ENCODE results near the gene ATP2A1. TPM values are rescaled to one million over a fixed set of nuclear protein-coding genes. Genes with fewer than 3 reads are reported as not detected.
A peak's percentile ranks its signal among the peaks of the same experiment; 100 is the strongest.

ATP2A1 gene
- total and polyA plus RNA-seq, 2 of the 13 experiments (the other 11 are each of a cell fraction or from before 2014, with no cell fraction given), result 3.2 to 12.5 TPM

DNA sequence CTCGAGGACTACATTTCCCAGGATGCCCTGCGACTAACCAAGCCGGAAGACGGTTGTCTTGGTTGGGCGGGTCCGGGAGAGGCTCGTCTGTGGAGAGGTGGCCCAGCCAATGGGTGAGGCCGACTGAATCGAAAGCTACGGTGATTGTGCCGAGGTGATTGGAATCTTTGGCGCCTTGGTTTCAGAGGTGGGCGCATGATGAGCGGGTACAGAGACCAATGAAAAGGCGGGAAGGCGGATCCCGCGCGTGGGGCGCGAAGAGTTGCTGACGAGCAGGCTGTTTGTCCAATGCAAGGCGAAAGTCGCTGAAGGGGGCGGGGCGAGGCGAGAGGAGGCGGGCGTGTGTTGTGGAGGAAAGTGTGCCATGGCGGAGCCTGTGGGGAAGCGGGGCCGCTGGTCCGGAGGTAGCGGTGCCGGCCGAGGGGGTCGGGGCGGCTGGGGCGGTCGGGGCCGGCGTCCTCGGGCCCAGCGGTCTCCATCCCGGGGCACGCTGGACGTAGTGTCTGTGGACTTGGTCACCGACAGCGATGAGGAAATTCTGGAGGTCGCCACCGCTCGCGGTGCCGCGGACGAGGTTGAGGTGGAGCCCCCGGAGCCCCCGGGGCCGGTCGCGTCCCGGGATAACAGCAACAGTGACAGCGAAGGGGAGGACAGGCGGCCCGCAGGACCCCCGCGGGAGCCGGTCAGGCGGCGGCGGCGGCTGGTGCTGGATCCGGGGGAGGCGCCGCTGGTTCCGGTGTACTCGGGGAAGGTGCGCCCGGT lies 72.5 kb downstream of the ATP2A1 start, which contains the start of gene NFATC2IP (continued):
- TF ChIP-seq, protein P1, sequence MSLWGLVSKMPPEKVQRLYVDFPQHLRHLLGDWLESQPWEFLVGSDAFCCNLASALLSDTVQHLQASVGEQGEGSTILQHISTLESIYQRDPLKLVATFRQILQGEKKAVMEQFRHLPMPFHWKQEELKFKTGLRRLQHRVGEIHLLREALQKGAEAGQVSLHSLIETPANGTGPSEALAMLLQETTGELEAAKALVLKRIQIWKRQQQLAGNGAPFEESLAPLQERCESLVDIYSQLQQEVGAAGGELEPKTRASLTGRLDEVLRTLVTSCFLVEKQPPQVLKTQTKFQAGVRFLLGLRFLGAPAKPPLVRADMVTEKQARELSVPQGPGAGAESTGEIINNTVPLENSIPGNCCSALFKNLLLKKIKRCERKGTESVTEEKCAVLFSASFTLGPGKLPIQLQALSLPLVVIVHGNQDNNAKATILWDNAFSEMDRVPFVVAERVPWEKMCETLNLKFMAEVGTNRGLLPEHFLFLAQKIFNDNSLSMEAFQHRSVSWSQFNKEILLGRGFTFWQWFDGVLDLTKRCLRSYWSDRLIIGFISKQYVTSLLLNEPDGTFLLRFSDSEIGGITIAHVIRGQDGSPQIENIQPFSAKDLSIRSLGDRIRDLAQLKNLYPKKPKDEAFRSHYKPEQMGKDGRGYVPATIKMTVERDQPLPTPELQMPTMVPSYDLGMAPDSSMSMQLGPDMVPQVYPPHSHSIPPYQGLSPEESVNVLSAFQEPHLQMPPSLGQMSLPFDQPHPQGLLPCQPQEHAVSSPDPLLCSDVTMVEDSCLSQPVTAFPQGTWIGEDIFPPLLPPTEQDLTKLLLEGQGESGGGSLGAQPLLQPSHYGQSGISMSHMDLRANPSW (CRISPR knock-in tag; IDR thresholded peaks at IDR 0.05; ENCODE audit: borderline replicate concordance), result peak; percentile 76; the same call in 1 of the 2 replicates
- TF ChIP-seq REL (CRISPR knock-in tag; conservative IDR thresholded peaks at IDR 0.05), result peak; percentile 85; the same call in 1 of the 2 replicates
- TF ChIP-seq, protein P2, sequence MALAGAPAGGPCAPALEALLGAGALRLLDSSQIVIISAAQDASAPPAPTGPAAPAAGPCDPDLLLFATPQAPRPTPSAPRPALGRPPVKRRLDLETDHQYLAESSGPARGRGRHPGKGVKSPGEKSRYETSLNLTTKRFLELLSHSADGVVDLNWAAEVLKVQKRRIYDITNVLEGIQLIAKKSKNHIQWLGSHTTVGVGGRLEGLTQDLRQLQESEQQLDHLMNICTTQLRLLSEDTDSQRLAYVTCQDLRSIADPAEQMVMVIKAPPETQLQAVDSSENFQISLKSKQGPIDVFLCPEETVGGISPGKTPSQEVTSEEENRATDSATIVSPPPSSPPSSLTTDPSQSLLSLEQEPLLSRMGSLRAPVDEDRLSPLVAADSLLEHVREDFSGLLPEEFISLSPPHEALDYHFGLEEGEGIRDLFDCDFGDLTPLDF (CRISPR knock-in tag; IDR thresholded peaks at IDR 0.05), result peak; percentile 99
- TF ChIP-seq RARA (CRISPR knock-in tag; IDR thresholded peaks at IDR 0.05), result peak; percentile 2; the same call in 1 of the 2 replicates
- no peak for TF ChIP-seq PRMT3 (CRISPR knock-in tag; IDR thresholded peaks at IDR 0.05; ENCODE audit: borderline replicate concordance, low read depth)
- TF ChIP-seq, protein P3, sequence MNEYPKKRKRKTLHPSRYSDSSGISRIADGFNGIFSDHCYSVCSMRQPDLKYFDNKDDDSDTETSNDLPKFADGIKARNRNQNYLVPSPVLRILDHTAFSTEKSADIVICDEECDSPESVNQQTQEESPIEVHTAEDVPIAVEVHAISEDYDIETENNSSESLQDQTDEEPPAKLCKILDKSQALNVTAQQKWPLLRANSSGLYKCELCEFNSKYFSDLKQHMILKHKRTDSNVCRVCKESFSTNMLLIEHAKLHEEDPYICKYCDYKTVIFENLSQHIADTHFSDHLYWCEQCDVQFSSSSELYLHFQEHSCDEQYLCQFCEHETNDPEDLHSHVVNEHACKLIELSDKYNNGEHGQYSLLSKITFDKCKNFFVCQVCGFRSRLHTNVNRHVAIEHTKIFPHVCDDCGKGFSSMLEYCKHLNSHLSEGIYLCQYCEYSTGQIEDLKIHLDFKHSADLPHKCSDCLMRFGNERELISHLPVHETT (CRISPR knock-in tag; conservative IDR thresholded peaks at IDR 0.05), result 0 out of 2 replicates have a peak, but pooled peaks have one; percentile 51
- TF ChIP-seq HDAC2 (CRISPR knock-in tag; IDR thresholded peaks at IDR 0.05), result 0 out of 2 replicates have a peak, but pooled peaks have one; percentile 18
- TF ChIP-seq MED13 (CRISPR knock-in tag; IDR thresholded peaks at IDR 0.05), result peak; percentile 32; the same call in 1 of the 2 replicates
- TF ChIP-seq, protein P4, sequence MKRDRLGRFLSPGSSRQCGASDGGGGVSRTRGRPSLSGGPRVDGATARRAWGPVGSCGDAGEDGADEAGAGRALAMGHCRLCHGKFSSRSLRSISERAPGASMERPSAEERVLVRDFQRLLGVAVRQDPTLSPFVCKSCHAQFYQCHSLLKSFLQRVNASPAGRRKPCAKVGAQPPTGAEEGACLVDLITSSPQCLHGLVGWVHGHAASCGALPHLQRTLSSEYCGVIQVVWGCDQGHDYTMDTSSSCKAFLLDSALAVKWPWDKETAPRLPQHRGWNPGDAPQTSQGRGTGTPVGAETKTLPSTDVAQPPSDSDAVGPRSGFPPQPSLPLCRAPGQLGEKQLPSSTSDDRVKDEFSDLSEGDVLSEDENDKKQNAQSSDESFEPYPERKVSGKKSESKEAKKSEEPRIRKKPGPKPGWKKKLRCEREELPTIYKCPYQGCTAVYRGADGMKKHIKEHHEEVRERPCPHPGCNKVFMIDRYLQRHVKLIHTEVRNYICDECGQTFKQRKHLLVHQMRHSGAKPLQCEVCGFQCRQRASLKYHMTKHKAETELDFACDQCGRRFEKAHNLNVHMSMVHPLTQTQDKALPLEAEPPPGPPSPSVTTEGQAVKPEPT (CRISPR knock-in tag; IDR thresholded peaks at IDR 0.05; ENCODE audit: low read depth), result 0 out of 2 replicates have a peak, but pooled peaks have one; percentile 56
- TF ChIP-seq, protein P5, sequence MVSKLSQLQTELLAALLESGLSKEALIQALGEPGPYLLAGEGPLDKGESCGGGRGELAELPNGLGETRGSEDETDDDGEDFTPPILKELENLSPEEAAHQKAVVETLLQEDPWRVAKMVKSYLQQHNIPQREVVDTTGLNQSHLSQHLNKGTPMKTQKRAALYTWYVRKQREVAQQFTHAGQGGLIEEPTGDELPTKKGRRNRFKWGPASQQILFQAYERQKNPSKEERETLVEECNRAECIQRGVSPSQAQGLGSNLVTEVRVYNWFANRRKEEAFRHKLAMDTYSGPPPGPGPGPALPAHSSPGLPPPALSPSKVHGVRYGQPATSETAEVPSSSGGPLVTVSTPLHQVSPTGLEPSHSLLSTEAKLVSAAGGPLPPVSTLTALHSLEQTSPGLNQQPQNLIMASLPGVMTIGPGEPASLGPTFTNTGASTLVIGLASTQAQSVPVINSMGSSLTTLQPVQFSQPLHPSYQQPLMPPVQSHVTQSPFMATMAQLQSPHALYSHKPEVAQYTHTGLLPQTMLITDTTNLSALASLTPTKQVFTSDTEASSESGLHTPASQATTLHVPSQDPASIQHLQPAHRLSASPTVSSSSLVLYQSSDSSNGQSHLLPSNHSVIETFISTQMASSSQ (IDR thresholded peaks at IDR 0.05; ENCODE audit: low read depth), result peak; percentile 38; the same call in 1 of the 2 replicates
- TF ChIP-seq, protein P5 (CRISPR knock-in tag; IDR thresholded peaks at IDR 0.05; ENCODE audit: borderline replicate concordance), result 0 out of 2 replicates have a peak, but pooled peaks have one; percentile 28
- TF ChIP-seq, protein P6, sequence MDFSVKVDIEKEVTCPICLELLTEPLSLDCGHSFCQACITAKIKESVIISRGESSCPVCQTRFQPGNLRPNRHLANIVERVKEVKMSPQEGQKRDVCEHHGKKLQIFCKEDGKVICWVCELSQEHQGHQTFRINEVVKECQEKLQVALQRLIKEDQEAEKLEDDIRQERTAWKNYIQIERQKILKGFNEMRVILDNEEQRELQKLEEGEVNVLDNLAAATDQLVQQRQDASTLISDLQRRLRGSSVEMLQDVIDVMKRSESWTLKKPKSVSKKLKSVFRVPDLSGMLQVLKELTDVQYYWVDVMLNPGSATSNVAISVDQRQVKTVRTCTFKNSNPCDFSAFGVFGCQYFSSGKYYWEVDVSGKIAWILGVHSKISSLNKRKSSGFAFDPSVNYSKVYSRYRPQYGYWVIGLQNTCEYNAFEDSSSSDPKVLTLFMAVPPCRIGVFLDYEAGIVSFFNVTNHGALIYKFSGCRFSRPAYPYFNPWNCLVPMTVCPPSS (IDR thresholded peaks at IDR 0.05), result no peak
- TF ChIP-seq GTF2F1 (IDR thresholded peaks at IDR 0.05; ENCODE audit: low read length), result no peak
- TF ChIP-seq ZNF501 (CRISPR knock-in tag; IDR thresholded peaks at IDR 0.05), result peak; percentile 76
- TF ChIP-seq MAFF (IDR thresholded peaks at IDR 0.05; ENCODE audit: low read depth, low read length), result peak; percentile 6; the same call in 1 of the 2 replicates

Measured in HepG2 (cell line).